PFSK-1 (cell line): ENCODE results near the gene PC.

Experiments
- FOXP2 ChIP-seq: optimal IDR thresholded peaks from 2 replicates; pipeline ENCODE3; 2011; ENCODE audit warnings: borderline replicate concordance, control low read depth, inconsistent platforms; ENCODE audit not compliant: insufficient read depth; ENCODE audit errors: extremely low read length, extremely low read depth
- POLR2AphosphoS5 ChIP-seq: IDR thresholded peaks from 2 replicates; pipeline ENCODE4 v1.6.1; 2012; ENCODE audit warnings: low read depth, mild to moderate bottlenecking, control low read depth, low read length, moderate library complexity
- REST ChIP-seq, 2 experiments: IDR thresholded peaks; 2 replicates each; pipeline versions ENCODE4 v1.6.1 to v1.8.0; 2011 to 2012; ENCODE audit warnings: low read depth in 2 of 2, low read length in 2 of 2, control low read depth in 1 of 2, inconsistent platforms in 1 of 2, mild to moderate bottlenecking in 1 of 2, moderate library complexity in 1 of 2; ENCODE audit not compliant: insufficient read depth in 1 of 2
- SIN3A ChIP-seq: IDR thresholded peaks from 2 replicates; pipeline ENCODE4 v1.6.1; 2012; ENCODE audit warnings: mild to moderate bottlenecking, low read length, moderate library complexity, borderline replicate concordance; ENCODE audit not compliant: insufficient read depth
- TAF1 ChIP-seq: IDR thresholded peaks from 2 replicates; pipeline ENCODE4 v1.6.1; 2012; ENCODE audit warnings: low read length, control low read depth, borderline replicate concordance; ENCODE audit not compliant: insufficient read depth

The PC gene

GRCh38 chr11:66850235-66850587 lies 108.0 kb downstream of the PC start:
- no peak for TF ChIP-seq SIN3A
- TF ChIP-seq TAF1, result no peak
- TF ChIP-seq POLR2AphosphoS5, result no peak
- no peak for TF ChIP-seq REST (IDR thresholded peaks at IDR 0.05; ENCODE audit: insufficient read depth in 1 of 2, low read depth in 2 of 2, low read length in 2 of 2)

- TF ChIP-seq POLR2AphosphoS5, result no peak
- TF ChIP-seq SIN3A, result no peak
- TF ChIP-seq REST (IDR thresholded peaks at IDR 0.05; ENCODE audit: insufficient read depth in 1 of 2, low read depth in 2 of 2, low read length in 2 of 2), result no peak
- TF ChIP-seq TAF1, result no peak
- no peak for TF ChIP-seq FOXP2
Measured at GRCh38 chr11:66849501-66850234, 108.5 kb downstream of the PC start.

- TF ChIP-seq TAF1 (no peak), FOXP2 (no peak), SIN3A (no peak), POLR2AphosphoS5 (no peak), REST (IDR thresholded peaks at IDR 0.05; ENCODE audit: insufficient read depth in 1 of 2, low read depth in 2 of 2, low read length in 2 of 2) (no peak)
Measured at GRCh38 chr11:66848671-66849500, 109.3 kb downstream of the PC start.

GRCh38 chr11:66847461-66848232 lies 110.5 kb downstream of the PC start:
- TF ChIP-seq FOXP2 (no peak), POLR2AphosphoS5 (no peak)

GRCh38 chr11:66846671-66847091 lies 111.5 kb downstream of the PC start:
- no peak for TF ChIP-seq TAF1
- TF ChIP-seq REST (IDR thresholded peaks at IDR 0.05; ENCODE audit: insufficient read depth in 1 of 2, low read depth in 2 of 2, low read length in 2 of 2), result no peak
- TF ChIP-seq SIN3A, result no peak
- no peak for TF ChIP-seq FOXP2
- no peak for TF ChIP-seq POLR2AphosphoS5
